Activated B cell treated with CpG ODN at 0.5 μM for 24 hours (primary cell): ENCODE data around the gene FGD3. TPM values are rescaled to one million over a fixed set of nuclear protein-coding genes. Genes with fewer than 3 reads are reported as not detected.
A peak's percentile ranks its signal among the peaks of the same experiment; 100 is the strongest.

ENCODE experiments used
- ATAC-seq: fragments of 200-7000 bp; cut with Tn5 transposase; one replicate; pipeline ENCODE4 v1.10.0; 2021; ENCODE audit warnings: low read depth, mild to moderate bottlenecking, moderate library complexity
- CTCF ChIA-PET: fragments of 350-600 bp; sonication (Branson Sonifier 250); formaldehyde crosslinking; loops from one replicate; lab custom pipeline; 2021; ENCODE audit warnings: antibody characterized with exemption; lab: Charles Lee
- POLR2A ChIA-PET: fragments of 350-600 bp; sonication (Branson Sonifier 250); formaldehyde crosslinking; loops from one replicate; lab custom pipeline; 2021; ENCODE audit warnings: antibody characterized with exemption; lab: Charles Lee
- DNase-seq: peaks from one replicate; pipeline ENCODE4 v3.0.0; 2022
- H3K27ac Mint-ChIP-seq: one replicate; pipeline ENCODE4 v1.8.0; 2020; ENCODE audit warnings: mixed read lengths
- H3K27me3 Mint-ChIP-seq: one replicate; pipeline ENCODE4 v1.8.0; 2021; ENCODE audit warnings: mixed read lengths
- H3K36me3 Mint-ChIP-seq: one replicate; pipeline ENCODE4 v1.8.0; 2021; ENCODE audit warnings: low read depth, mixed read lengths
- H3K4me1 Mint-ChIP-seq: one replicate; pipeline ENCODE4 v1.8.0; 2021; ENCODE audit warnings: mixed read lengths
- H3K4me3 Mint-ChIP-seq: one replicate; pipeline ENCODE4 v1.8.0; 2020; ENCODE audit warnings: mild to moderate bottlenecking, mixed read lengths
- H3K9me3 Mint-ChIP-seq: one replicate; pipeline ENCODE4 v1.8.0; 2020; ENCODE audit warnings: mixed read lengths
- intact Hi-C: fragments of 100-400 bp; cut with micrococcal nuclease; formaldehyde crosslinking; loops from one replicate; pipeline ENCODE4 v1.15.1; 2024
- total RNA-seq: library from RNA; stranded (reverse); gene quantifications from 2 replicates; pipeline ENCODE4 v1.2.3, GENCODE V29; 2022
- TF ChIP-seq, protein P1 (sequence below): fragments of 200-600 bp; IDR thresholded peaks from one replicate; pipeline ENCODE4 v1.8.0; 2022; ENCODE audit warnings: antibody characterized with exemption, mild to moderate bottlenecking

Gene FGD3
- total RNA-seq, 1 donor from 2014 or later: 61.9 TPM

DNA sequence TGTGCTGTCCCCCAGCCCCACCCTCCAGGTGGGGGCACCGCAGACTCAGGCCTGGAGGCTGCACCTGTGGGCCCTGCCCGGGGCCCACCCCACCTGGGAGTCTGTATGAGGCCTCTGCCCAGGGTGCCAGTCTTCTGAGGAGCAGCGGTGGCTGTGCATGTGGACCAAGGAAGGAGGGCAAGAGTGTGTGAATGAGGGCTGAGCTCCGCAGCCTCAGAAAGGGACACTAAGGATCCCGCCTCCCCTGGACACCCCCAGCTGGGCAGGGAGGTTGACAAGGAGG lies 19.1 kb downstream of the FGD3 start:
- Mint-ChIP-seq H3K4me1 (peaks cover 89% of the 10 kb centered on the region), H3K27me3 (no peaks in the 10 kb centered on the region), H3K36me3 (peaks cover 26% of the 10 kb centered on the region), H3K27ac (peak overlapping the region; percentile 99), H3K4me3 (no peak overlapping the region), H3K9me3 (no peaks in the 10 kb centered on the region)
- ChIA-PET CTCF (interaction anchor here (1.0 kb wide), 1 partner anchor 12 kb away, joined by 3 read pairs; no protein-coding TSS in a partner anchor), POLR2A (interaction anchor here (0.5 to 4.0 kb wide), 6 partner anchors 12 to 483 kb away, joined by 3 to 34 read pairs (median 6); no protein-coding TSS in a partner anchor)
- ATAC-seq (no peak), DNase-seq (no peak)
- TF ChIP-seq, protein P1, sequence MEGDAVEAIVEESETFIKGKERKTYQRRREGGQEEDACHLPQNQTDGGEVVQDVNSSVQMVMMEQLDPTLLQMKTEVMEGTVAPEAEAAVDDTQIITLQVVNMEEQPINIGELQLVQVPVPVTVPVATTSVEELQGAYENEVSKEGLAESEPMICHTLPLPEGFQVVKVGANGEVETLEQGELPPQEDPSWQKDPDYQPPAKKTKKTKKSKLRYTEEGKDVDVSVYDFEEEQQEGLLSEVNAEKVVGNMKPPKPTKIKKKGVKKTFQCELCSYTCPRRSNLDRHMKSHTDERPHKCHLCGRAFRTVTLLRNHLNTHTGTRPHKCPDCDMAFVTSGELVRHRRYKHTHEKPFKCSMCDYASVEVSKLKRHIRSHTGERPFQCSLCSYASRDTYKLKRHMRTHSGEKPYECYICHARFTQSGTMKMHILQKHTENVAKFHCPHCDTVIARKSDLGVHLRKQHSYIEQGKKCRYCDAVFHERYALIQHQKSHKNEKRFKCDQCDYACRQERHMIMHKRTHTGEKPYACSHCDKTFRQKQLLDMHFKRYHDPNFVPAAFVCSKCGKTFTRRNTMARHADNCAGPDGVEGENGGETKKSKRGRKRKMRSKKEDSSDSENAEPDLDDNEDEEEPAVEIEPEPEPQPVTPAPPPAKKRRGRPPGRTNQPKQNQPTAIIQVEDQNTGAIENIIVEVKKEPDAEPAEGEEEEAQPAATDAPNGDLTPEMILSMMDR: no peak
- intact Hi-C loops: no loop called here

DNA sequence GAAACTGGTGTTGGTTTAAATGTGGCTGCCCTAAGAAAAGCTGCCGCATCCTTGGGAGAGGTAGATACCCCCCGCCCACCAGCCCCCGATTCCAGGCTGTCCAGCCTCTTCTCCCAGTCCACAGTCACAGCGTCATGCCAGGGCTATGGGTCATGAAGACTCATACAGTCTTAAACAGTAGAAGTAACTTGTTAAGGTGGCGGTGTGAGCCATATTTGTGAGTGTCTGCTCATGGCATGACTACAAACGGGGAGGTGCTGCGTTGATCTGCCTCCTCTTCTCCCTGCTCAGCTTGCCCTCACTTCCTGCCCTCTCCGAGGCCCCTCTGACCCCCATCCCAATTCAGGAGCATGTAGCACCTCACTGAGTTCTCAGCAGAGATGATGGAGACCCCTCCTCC lies 20.8 kb downstream of the FGD3 start:
- no peaks in the 10 kb centered on the region for H3K27me3 Mint-ChIP-seq
- POLR2A ChIA-PET: interaction anchor here (1.2 kb wide), 1 partner anchor 298 kb away, joined by 3 read pairs; the partner anchor contains the start of gene IPPK
- intact Hi-C loops: no loop called here

DNA sequence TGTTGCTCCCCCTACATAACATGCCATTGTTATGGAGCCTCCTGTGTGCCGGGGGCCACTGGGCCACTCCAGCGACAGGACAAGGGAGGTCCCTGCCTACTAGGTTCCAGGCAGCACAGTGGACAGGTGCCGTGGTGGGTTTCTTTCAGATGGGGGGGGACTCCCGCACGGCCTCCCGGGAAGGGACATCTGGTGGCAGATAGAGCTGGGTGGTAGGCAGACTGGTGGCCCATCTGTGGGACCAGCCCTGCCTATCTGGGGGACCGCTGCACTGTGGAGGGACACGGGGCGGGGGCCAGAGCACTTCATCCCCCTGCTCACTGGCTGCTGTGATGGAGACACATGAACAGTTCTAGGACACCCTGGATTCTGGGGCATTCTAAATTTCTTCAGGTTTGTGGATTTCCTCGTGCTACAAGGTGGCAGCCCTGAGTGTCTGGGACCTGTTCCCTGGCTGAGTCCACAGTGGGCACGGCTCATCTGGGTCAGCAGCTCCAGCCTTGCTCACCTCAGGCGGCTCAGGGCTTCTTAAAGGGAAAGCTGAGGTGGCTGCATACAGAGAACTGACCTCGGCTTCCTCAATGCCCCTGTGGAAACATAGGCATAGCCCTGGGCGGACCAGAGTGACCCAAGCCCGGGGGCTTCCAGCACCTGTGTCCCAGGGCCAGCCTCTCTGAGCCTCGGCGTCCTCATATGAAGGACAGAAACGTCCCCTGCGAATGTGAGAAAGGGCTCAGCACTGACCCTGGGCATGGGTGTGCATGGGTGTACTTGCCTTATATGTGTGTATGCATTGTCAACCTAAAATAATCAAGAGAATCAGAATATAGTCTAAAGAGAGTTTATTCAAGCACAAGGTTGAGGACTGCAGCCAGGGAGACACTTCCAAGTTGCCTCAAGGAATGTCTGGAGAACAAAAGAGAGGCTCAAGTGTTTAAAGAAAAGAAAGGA lies 22.5 kb downstream of the FGD3 start:
- peak overlapping the region; percentile 62 for H3K27ac Mint-ChIP-seq
- ATAC-seq: no peak
- ChIA-PET CTCF (interaction anchor here (1.0 kb wide), 1 partner anchor 13 kb away, joined by 3 read pairs; no protein-coding TSS in a partner anchor), POLR2A (no interaction called here)
- no peak for DNase-seq
- no peak overlapping the region for H3K4me3 Mint-ChIP-seq
- no peaks in the 10 kb centered on the region for H3K9me3 Mint-ChIP-seq
- H3K27me3 Mint-ChIP-seq: no peaks in the 10 kb centered on the region
- intact Hi-C loops: no loop called here
- H3K36me3 Mint-ChIP-seq: peaks cover 35% of the 10 kb centered on the region
- peaks cover 92% of the 10 kb centered on the region for H3K4me1 Mint-ChIP-seq
- TF ChIP-seq, protein P1: no peak

More for the DNA sequence above, 20.8 kb downstream of the FGD3 start:
- Mint-ChIP-seq H3K27ac (peak overlapping the region; percentile 76), H3K4me1 (peaks cover 93% of the 10 kb centered on the region), H3K9me3 (no peaks in the 10 kb centered on the region), H3K36me3 (peaks cover 31% of the 10 kb centered on the region), H3K4me3 (no peak overlapping the region)
- no peak for ATAC-seq
- TF ChIP-seq, protein P1: no peak
- CTCF ChIA-PET: no interaction called here
- no peak for DNase-seq

DNA sequence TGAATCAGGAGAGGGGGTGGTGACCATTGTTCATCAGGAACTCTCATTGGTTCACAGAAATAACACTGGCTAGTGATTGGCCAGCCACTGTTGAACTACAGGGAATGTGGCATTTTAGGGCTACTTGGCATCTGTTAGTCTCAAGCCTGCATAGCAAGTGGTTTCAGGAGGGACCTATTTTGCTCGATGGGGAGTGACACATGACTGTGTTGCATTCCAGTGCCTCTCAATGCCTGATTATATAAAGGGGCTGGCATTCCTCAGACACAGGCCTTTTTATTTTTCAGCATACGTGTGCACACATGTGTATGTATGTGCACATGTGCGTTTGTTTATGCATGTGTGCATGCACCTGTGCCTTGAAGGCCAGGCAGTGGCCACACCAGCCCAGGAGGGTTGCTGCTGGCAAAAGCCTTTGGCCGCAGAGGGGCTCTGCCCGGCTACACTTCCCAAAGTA lies 23.2 kb downstream of the FGD3 start:
- POLR2A ChIA-PET: no interaction called here

More for the DNA sequence above, 23.2 kb downstream of the FGD3 start:
- Mint-ChIP-seq H3K4me1 (peaks cover 85% of the 10 kb centered on the region), H3K9me3 (no peaks in the 10 kb centered on the region), H3K27me3 (no peaks in the 10 kb centered on the region), H3K27ac (peak overlapping the region; percentile 62), H3K4me3 (no peak overlapping the region), H3K36me3 (peaks cover 37% of the 10 kb centered on the region)
- intact Hi-C loops: no loop called here
- ATAC-seq (no peak), DNase-seq (no peak)
- CTCF ChIA-PET: no interaction called here
- TF ChIP-seq, protein P1: no peak
